ENCODE measurements around the gene TRIM41.

Gene TRIM41

DNA sequence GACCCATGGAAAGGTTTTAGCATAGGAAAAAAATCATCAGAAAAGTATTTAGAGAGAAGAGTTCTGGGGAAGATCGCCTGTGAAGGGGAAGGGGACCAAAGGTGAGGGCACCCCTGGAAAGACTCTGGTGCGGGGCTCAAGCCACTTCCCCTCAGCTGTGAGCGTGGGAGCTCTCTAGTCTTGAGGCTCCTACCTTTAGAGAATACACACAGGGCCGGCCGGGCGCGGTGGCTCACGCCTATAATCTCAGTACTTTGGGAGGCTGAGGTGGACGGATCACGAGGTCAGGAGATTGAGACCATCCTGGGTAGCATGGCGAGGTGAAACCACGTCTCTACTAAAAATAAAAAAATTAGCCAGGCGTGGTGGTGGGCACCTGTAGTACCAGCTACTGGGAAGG lies 6.9 kb downstream of the TRIM41 start:
- no peaks in the 10 kb centered on the region for H3K9me3 ChIP-seq (ENCODE audit: control insufficient read depth, insufficient read depth, low read length)
- H3K9ac ChIP-seq (ENCODE audit: low read depth, low read length): no peak overlapping the region
- H3K4me1 ChIP-seq (ENCODE audit: control insufficient read depth, insufficient read depth, low read length): no peaks in the 10 kb centered on the region
- H3K36me3 ChIP-seq (ENCODE audit: control insufficient read depth, insufficient read depth, low read length): peaks cover 30% of the 10 kb centered on the region
- no peaks in the 10 kb centered on the region for H3K27me3 ChIP-seq (ENCODE audit: control insufficient read depth, insufficient read depth, low read length)
- H3K4me3 ChIP-seq (ENCODE audit: low read depth, low read length): no peak overlapping the region

- Histone ChIP-seq H3K4me3 (ENCODE audit: low read depth, low read length) (no peak overlapping the region), H3K4me1 (ENCODE audit: control insufficient read depth, insufficient read depth, low read length) (no peaks in the 10 kb centered on the region), H3K27me3 (ENCODE audit: control insufficient read depth, insufficient read depth, low read length) (no peaks in the 10 kb centered on the region), H3K9me3 (ENCODE audit: control insufficient read depth, insufficient read depth, low read length) (no peaks in the 10 kb centered on the region), H3K36me3 (ENCODE audit: control insufficient read depth, insufficient read depth, low read length) (peaks cover 31% of the 10 kb centered on the region), H3K9ac (ENCODE audit: low read depth, low read length) (no peak overlapping the region)
These were observed 7.5 kb downstream of the TRIM41 start for GRCh38 chr5:181230551-181230950.

- H3K9ac ChIP-seq (ENCODE audit: low read depth, low read length): no peak overlapping the region
- no peaks in the 10 kb centered on the region for H3K27me3 ChIP-seq (ENCODE audit: control insufficient read depth, insufficient read depth, low read length)
- H3K9me3 ChIP-seq (ENCODE audit: control insufficient read depth, insufficient read depth, low read length): no peaks in the 10 kb centered on the region
- no peak overlapping the region for H3K4me3 ChIP-seq (ENCODE audit: low read depth, low read length)
- no peaks in the 10 kb centered on the region for H3K4me1 ChIP-seq (ENCODE audit: control insufficient read depth, insufficient read depth, low read length)
- peaks cover 39% of the 10 kb centered on the region for H3K36me3 ChIP-seq (ENCODE audit: control insufficient read depth, insufficient read depth, low read length)
These were observed 8.4 kb downstream of the TRIM41 start for GRCh38 chr5:181231432-181231831.

DNA sequence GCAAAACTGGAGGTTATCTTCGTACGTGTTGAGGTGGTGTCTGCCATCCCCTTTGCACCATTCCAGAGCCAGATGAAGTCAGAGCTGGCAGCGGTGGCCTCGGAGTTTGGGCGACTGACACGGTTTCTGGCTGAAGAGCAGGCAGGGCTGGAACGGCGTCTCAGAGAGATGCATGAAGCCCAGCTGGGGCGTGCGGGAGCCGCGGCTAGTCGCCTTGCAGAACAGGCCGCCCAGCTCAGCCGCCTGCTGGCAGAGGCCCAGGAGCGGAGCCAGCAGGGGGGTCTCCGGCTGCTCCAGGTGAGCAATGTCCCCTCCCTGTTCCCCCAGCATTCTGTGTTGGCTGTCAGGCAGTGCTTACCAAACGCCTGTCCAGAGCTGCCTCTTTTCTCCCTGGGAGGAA lies 9.5 kb downstream of the TRIM41 start:
- Histone ChIP-seq H3K9me3 (ENCODE audit: control insufficient read depth, insufficient read depth, low read length) (no peaks in the 10 kb centered on the region), H3K4me3 (ENCODE audit: low read depth, low read length) (no peak overlapping the region), H3K9ac (ENCODE audit: low read depth, low read length) (no peak overlapping the region), H3K4me1 (ENCODE audit: control insufficient read depth, insufficient read depth, low read length) (no peaks in the 10 kb centered on the region), H3K36me3 (ENCODE audit: control insufficient read depth, insufficient read depth, low read length) (peaks cover 49% of the 10 kb centered on the region), H3K27me3 (ENCODE audit: control insufficient read depth, insufficient read depth, low read length) (no peaks in the 10 kb centered on the region)

DNA sequence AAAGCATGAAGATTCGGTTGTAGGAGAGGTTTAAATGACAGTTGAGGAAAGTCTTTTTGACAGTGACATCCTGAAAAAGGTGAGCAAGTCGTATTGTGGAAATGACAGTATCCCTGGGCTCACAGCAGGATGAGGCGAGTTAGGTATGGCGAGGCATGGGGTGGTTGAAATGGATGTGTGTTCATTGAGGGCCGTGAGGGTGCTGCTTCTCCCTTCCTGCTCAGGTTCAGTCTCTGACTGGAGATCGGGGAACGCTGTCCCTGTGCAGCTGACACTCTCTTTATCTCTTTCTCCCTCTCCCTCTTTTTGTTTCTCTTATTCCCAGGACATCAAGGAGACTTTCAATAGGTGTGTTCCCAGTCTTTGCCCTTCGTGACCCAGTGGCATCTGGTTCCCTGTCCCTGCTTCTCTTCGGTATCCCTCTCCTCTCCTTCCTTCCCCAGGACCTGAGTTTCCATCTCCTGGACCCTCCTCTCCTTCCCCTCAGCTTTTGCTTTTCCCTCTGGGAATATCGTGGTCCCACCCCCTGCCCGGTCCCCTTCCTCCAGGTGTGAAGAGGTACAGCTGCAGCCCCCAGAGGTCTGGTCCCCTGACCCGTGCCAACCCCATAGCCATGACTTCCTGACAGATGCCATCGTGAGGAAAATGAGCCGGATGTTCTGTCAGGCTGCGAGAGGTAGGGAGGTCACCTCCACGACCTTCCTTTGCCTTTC lies 10.2 kb downstream of the TRIM41 start:
- no peaks in the 10 kb centered on the region for H3K4me1 ChIP-seq (ENCODE audit: control insufficient read depth, insufficient read depth, low read length)
- H3K9ac ChIP-seq (ENCODE audit: low read depth, low read length): no peak overlapping the region
- peaks cover 55% of the 10 kb centered on the region for H3K36me3 ChIP-seq (ENCODE audit: control insufficient read depth, insufficient read depth, low read length)
- no peaks in the 10 kb centered on the region for H3K27me3 ChIP-seq (ENCODE audit: control insufficient read depth, insufficient read depth, low read length)
- H3K4me3 ChIP-seq (ENCODE audit: low read depth, low read length): no peak overlapping the region
- H3K9me3 ChIP-seq (ENCODE audit: control insufficient read depth, insufficient read depth, low read length): no peaks in the 10 kb centered on the region

DNA sequence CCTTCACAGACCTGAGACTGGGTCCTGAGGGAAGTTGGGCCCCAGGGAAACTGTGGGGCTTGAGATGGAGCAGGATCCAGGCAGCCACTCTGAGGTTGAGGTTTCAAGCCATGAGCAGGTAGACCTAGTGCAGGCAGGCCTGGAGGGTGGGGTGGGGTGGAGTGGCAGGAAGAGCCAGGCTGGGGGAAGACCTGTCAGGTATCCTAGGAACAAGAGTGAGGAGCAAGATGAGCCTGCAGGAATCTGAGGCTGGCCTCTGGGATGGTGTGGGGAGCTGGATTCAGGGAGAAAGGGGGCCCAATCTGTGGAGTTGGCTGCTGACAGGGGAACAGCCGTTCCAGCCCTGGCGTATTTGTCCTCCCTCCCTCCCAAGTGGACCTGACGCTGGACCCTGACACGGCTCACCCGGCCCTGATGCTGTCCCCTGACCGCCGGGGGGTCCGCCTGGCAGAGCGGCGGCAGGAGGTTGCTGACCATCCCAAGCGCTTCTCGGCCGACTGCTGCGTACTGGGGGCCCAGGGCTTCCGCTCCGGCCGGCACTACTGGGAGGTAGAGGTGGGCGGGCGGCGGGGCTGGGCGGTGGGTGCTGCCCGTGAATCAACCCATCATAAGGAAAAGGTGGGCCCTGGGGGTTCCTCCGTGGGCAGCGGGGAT lies 10.8 kb downstream of the TRIM41 start:
- H3K36me3 ChIP-seq (ENCODE audit: control insufficient read depth, insufficient read depth, low read length): peaks cover 62% of the 10 kb centered on the region
- H3K4me3 ChIP-seq (ENCODE audit: low read depth, low read length): no peak overlapping the region
- H3K9ac ChIP-seq (ENCODE audit: low read depth, low read length): no peak overlapping the region
- no peaks in the 10 kb centered on the region for H3K4me1 ChIP-seq (ENCODE audit: control insufficient read depth, insufficient read depth, low read length)
- no peaks in the 10 kb centered on the region for H3K9me3 ChIP-seq (ENCODE audit: control insufficient read depth, insufficient read depth, low read length)
- no peaks in the 10 kb centered on the region for H3K27me3 ChIP-seq (ENCODE audit: control insufficient read depth, insufficient read depth, low read length)

DNA sequence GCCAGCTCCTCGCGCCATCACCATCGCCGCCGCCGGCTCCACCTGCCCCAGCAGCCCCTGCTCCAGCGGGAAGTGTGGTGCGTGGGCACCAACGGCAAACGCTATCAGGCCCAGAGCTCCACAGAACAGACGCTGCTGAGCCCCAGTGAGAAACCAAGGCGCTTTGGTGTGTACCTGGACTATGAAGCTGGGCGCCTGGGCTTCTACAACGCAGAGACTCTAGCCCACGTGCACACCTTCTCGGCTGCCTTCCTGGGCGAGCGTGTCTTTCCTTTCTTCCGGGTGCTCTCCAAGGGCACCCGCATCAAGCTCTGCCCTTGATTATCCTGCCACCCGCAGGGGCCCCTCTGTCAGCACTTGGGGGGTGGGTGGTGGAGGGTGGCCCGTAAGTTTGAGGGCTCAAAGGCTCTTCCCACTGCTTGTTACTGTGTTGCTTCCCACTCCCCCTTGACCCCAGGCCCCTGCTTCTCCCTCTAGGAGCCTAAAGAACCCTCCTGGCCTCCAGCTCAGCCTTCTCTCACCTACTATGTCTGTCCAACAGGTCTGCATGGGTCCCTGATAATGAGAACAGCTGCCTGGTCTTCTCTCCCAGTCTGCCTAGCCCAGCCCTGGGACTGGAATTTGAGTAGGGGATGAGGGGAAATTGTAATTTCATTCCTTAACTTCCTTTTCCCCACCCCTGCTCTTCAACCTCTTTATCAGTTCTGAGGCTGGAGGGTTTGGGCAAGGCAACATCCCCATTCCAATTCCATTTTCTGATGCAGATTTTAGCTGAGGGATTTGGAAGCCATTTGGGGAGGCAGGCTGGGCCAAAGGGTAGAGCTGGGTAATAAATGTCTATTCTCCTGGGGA lies 11.6 kb downstream of the TRIM41 start:
- H3K27me3 ChIP-seq (ENCODE audit: control insufficient read depth, insufficient read depth, low read length): no peaks in the 10 kb centered on the region
- H3K36me3 ChIP-seq (ENCODE audit: control insufficient read depth, insufficient read depth, low read length): peaks cover 69% of the 10 kb centered on the region
- no peaks in the 10 kb centered on the region for H3K9me3 ChIP-seq (ENCODE audit: control insufficient read depth, insufficient read depth, low read length)
- H3K4me3 ChIP-seq (ENCODE audit: low read depth, low read length): no peak overlapping the region
- no peaks in the 10 kb centered on the region for H3K4me1 ChIP-seq (ENCODE audit: control insufficient read depth, insufficient read depth, low read length)
- peak overlapping the region; percentile 3 for H3K9ac ChIP-seq (ENCODE audit: low read depth, low read length)

- Histone ChIP-seq H3K27me3 (ENCODE audit: control insufficient read depth, insufficient read depth, low read length) (no peaks in the 10 kb centered on the region), H3K36me3 (ENCODE audit: control insufficient read depth, insufficient read depth, low read length) (peaks cover 74% of the 10 kb centered on the region), H3K4me1 (ENCODE audit: control insufficient read depth, insufficient read depth, low read length) (no peaks in the 10 kb centered on the region), H3K4me3 (ENCODE audit: low read depth, low read length) (no peak overlapping the region), H3K9ac (ENCODE audit: low read depth, low read length) (peak overlapping the region; percentile 3), H3K9me3 (ENCODE audit: control insufficient read depth, insufficient read depth, low read length) (no peaks in the 10 kb centered on the region)
These were observed 12.2 kb downstream of the TRIM41 start for GRCh38 chr5:181235323-181235688.

GRCh38 chr5:181235689-181236366 lies 12.7 kb downstream of the TRIM41 start:
- no peak overlapping the region for H3K4me3 ChIP-seq (ENCODE audit: low read depth, low read length)

DNA sequence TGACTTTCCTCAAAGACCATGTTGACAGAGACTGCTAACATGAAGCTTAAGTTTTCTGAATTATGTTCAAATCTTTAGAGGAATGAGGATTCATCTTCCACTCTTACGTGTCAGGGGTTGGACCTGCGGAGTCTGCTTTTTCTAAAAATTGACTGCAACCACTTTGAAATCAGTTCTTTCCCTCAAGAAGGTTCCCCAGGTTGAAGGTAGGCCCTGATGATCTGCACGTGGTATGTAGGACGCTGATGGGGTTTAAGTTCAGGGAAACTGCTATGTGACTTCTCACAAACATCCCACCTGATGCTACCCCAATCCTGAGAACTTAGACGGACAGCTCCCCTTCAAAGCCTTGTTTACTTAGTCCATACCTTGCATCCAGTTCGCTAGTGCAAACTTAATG lies 13.4 kb downstream of the TRIM41 start:
- Histone ChIP-seq H3K36me3 (ENCODE audit: control insufficient read depth, insufficient read depth, low read length) (peaks cover 74% of the 10 kb centered on the region), H3K9me3 (ENCODE audit: control insufficient read depth, insufficient read depth, low read length) (no peaks in the 10 kb centered on the region), H3K4me3 (ENCODE audit: low read depth, low read length) (no peak overlapping the region), H3K9ac (ENCODE audit: low read depth, low read length) (no peak overlapping the region), H3K27me3 (ENCODE audit: control insufficient read depth, insufficient read depth, low read length) (no peaks in the 10 kb centered on the region), H3K4me1 (ENCODE audit: control insufficient read depth, insufficient read depth, low read length) (no peaks in the 10 kb centered on the region)

More at GRCh38 chr5:181235689-181236366, 12.7 kb downstream of the TRIM41 start:
- Histone ChIP-seq H3K9me3 (ENCODE audit: control insufficient read depth, insufficient read depth, low read length) (no peaks in the 10 kb centered on the region), H3K9ac (ENCODE audit: low read depth, low read length) (peak overlapping the region; percentile 3), H3K4me1 (ENCODE audit: control insufficient read depth, insufficient read depth, low read length) (no peaks in the 10 kb centered on the region), H3K36me3 (ENCODE audit: control insufficient read depth, insufficient read depth, low read length) (peaks cover 74% of the 10 kb centered on the region), H3K27me3 (ENCODE audit: control insufficient read depth, insufficient read depth, low read length) (no peaks in the 10 kb centered on the region)

- H3K36me3 ChIP-seq (ENCODE audit: control insufficient read depth, insufficient read depth, low read length): peaks cover 76% of the 10 kb centered on the region
- H3K27me3 ChIP-seq (ENCODE audit: control insufficient read depth, insufficient read depth, low read length): no peaks in the 10 kb centered on the region
- H3K4me1 ChIP-seq (ENCODE audit: control insufficient read depth, insufficient read depth, low read length): peaks cover 4% of the 10 kb centered on the region
- H3K9me3 ChIP-seq (ENCODE audit: control insufficient read depth, insufficient read depth, low read length): no peaks in the 10 kb centered on the region
- H3K9ac ChIP-seq (ENCODE audit: low read depth, low read length): no peak overlapping the region
- H3K4me3 ChIP-seq (ENCODE audit: low read depth, low read length): no peak overlapping the region
These were observed 14.0 kb downstream of the TRIM41 start for GRCh38 chr5:181236954-181237641.
